Lung microvascular endothelial cell (primary cell): ENCODE data around the gene DLX4. TPM values are rescaled to one million over a fixed set of nuclear protein-coding genes. Genes with fewer than 3 reads are reported as not detected.

Experiments used
- DNase-seq, 2 donors: peaks; one replicate each; pipeline versions ENCODE4 v3.0.0 to v3.0.0-alpha.2; 2010; ENCODE audit warnings: low read depth in 2 of 2
- total RNA-seq: library from RNA; depleted of rRNA; stranded (reverse); fragments of >200 nt; gene quantifications from 2 replicates; pipeline ENCODE4 v1.2.1, GENCODE V29; 2014

The DLX4 gene
- total RNA-seq, 1 donor from 2014 or later, result not detected

- DNase-seq, result peak; percentile 60 to 73
Observed at GRCh38 chr17:49968405-49969133, 421 bp upstream of the DLX4 start.

DNA sequence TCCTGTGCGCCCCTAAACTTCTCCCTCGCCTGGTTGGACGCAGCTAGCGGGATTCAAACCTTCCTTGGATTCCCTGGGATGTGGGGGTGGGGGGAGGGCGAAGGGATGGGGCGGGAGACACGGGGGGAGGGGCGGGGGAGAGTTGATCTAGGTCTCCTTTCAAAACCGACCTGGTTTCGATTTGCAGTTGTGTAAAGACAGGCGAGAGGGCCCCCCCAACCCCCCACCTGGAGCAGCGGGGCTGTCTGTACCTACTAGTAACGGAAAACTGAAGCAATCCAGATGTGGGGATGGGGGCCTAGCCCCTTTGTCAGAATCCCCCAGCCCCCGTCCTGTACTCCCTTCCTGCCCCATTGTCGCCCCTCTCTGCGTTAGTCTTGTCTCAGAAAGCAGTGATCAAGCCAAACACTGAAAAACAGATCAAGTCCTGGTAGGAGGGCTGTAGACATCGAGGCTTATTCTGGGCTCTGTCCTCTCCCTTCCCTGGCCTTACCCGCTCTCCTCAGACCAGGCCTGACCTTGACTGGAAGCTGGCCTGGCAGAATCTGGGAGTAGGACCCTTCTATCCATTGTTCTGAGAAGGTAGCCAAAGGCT is 902 bp downstream of the DLX4 start:
- no peak for DNase-seq

DNA sequence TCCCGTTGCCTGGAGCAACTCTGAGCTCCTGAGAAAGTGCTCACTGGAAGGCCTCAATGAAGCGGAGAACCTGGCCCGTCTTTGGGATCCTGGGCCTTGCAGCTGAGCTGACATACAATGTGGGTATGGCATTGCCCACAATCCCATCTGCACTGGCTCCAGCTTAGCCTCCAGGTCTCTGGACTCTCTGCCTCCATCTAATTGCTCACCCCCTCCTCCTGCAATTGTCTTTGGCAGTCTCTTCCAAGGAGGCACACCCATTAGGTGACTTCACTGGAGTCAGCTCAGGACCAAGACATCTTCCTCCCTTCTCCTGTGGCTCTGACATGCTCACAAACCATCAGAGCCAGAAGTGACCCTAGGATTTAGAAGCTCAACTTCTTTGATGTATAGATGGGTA is 1.5 kb downstream of the DLX4 start:
- no peak for DNase-seq

GRCh38 chr17:49971199-49971847 is 2.3 kb downstream of the DLX4 start:
- no peak for DNase-seq

GRCh38 chr17:49971848-49972485 is 3.0 kb downstream of the DLX4 start:
- no peak for DNase-seq

DNA sequence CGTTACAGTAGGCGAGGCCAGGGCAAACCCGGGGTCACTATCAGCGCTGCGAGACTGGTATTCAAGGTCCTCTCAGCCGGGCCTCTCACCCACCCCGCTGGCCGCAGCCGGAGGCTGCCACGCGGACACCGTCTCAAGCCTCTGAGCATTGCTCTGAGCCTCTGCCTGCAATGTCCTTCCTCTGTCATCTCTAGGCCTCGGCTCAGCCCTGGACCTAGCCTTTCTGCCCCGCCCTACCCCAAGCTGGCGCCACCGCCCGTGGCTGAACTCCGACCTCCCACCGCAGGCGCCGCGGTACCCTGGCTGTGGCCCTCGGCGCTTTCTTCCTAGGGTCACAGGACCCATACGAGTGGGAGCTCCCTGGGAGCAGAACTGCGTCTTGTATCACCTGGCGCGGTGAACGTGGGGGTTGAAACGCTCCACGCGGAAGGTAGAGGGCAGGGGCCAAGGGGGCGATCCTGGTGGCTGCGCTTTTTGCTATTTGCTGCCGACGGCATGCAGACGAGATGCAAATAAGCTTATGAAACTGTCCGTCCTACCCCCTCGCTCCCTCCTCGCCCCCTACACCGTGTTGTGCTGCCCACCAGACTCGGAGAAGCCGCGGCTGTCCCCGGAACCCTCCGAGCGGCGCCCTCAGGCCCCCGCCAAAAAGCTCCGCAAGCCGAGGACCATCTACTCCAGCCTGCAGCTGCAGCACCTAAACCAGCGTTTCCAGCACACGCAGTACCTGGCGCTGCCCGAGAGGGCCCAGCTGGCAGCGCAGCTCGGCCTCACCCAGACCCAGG is 3.7 kb downstream of the DLX4 start:
- no peak for DNase-seq

- DNase-seq, result no peak
Observed at GRCh38 chr17:49973271-49973615, 4.3 kb downstream of the DLX4 start.

- DNase-seq, result no peak
Observed at GRCh38 chr17:49975531-49975930, 6.5 kb downstream of the DLX4 start.

DNA sequence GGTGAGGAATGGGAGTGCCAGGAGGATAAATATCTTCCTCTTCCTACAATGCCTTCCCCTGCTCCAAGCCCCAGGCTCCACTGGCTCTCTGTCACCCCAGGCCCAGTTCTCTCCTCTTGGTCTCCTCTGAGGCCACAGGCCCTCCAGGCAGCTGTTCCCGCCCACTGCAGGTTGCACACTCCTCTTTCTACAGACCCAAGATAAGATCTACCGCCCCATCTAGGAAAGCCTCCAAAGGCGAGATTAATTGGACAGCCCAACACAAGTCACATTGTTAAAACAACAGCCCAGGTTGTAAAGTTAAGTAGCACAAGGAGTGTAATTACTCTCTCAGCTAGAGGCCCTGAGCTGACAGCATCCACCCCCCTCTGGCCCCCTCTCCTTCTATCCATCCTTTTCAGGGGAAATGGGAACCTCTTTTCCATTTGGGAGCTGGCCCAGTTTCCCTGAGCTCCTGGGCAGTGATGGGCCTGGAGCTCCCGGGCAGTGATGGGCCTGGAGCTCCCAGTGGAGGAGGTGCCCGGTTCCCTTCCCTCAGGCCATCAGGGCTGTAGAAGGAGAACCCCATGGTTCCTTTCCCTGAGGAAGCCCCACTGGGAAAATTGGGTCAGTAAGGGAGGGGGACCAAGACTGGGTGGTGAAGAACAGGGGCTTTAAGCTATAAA is 7.3 kb downstream of the DLX4 start:
- no peak for DNase-seq

GRCh38 chr17:49976828-49977202 is 7.8 kb downstream of the DLX4 start:
- no peak for DNase-seq

DNA sequence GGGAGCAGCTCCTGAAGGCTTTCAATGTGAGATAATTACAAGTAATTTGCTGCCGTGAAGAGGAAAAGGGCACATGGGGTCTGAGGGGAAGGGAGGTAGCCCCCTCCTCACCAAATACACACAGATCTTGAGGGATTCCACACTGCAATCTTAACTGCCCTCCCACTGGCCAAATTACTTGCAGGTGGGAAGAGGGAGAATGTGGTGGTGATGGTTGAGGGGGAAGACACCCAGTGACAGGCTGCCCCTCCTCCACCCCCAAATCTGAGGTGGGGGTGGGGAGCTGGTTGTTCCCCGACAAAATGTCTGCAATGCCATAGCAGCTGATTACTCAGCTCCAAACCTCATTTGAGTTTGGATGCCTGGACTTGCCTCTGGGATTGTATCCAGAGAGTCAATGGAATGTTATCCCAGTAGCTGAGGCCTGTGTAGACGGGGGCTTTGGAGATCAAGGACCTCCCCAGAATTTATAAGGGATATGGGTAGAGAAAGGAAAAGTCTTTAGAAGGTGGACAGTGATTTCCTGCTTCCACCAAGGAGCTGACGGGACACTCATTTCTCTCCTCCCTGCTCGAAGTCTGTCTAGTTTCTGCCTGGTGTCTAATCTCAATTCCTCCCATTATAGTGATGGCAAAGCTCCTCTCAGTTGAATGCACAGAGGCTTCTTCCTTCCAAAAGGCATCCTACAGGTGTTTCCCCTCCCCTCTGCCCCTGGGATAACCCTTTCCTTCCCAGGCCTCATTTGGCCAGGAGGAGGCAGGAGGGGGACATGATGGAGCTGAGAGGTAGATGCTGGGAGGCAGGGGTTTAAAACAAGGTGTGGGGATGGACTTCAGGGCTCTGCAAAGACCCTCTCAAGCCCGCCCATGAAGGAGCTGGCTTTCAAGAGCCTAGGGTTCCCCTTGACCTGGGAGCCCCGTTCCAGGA is 8.7 kb downstream of the DLX4 start:
- no peak for DNase-seq

- no peak for DNase-seq
Observed at GRCh38 chr17:49978501-49978900, 9.5 kb downstream of the DLX4 start.

- DNase-seq, result no peak
Observed at GRCh38 chr17:49979748-49980479, 10.9 kb downstream of the DLX4 start.

DNA sequence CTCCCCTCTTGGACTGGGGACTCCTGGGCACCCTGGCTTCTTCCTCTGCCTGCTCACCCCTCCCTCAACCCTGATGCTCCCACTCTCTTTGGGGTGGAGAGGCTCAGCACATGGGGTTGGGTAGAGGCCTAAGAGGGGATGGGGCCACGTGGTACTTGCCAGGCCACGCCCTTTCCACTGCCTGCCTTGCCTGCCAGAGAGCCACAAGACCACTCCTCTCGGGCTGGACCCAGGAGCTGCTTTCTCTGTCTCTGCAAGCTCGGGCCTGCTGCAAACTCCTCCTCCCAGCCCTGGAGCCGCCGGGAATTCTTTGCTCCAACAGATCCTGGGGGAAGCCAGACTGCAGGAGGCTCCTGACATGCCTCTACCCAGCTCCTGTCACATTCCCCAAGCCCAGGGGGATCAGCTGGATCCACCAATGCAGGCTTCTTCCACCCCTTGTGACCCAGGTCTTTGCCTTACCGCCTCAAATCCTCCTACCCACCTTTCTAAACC is 11.8 kb downstream of the DLX4 start:
- no peak for DNase-seq

- DNase-seq, result no peak
Observed at GRCh38 chr17:49984283-49984682, 15.3 kb downstream of the DLX4 start.

- DNase-seq, result no peak
Observed at GRCh38 chr17:49984776-49985175, 15.8 kb downstream of the DLX4 start.

DNA sequence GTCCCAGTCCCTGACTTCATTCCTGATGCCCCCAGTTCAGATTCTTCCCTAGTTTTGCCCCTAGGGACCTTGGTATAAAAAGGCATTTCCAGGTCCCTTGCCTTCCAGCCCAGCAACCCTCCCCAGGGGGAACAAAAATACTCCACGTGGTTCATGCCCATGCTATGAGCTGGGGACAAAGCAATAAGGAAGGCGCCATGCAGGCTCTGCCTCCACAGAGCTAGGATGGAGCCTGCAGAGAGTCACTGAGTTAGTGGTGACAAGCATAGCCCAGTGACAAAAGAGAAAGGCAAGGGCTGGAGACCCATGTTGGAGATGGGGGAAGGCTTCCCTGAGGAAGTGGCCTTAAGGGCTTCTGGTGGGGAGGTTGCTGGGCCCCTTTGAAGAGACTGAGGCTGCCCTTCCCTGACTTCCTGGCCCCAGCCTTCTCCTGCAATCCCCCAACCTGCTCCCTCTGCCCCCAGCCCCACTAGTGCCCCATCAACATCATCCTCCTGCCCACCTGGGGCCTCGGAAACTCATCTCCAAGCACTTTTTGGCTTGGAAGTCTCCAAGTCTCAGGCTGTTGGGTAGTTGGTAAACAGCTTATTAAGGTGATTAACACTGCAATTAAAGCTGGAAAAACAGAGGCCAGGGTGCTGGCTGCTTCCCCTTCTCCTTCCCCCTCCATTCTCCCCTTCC is 16.5 kb downstream of the DLX4 start:
- DNase-seq, result no peak

DNA sequence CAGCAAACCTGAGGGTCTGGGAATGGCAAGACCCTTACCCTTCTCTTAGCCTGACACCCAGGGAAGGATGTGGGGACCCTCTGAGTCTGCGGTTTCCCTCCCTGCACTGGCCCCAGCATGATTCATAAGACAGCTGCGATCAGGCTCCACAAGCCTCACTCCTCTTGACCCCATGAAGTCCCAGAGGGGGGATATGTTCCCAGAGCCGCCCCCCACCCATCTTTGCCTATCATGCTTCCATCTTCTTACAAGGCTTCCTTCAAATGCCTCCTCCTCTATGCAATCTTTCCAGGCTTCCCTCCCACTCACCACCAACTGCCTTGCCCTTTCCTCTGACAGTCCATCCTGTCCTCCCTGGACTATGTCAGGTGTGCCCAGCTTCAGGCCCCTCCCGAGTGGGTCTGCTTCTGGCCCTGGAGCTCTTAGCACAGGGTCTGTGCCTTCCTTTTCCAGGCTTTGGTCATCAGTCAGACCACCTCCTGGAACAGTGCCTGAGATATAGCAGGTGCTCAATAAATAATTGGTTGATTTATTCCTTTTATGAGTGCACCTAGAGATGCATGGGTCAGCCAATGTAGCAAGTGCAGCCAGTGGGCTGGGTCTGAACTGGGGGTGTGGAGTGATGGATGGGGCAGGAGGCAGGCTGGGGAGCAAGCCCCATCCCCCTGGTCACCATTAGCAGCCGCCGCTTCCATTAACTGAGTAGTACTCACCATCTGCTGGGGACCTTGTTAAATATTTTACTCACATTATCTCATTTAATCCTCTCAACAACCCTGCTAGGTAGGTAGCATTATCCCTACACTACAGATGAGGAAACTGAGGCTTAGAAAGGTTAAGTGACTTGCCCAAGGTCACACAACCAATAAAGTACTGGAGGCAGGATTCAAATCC is 17.7 kb downstream of the DLX4 start:
- no peak for DNase-seq
